Heart right ventricle (tissue), 16 donors: Measurements from ENCODE around the gene CLEC18A. TPM values are rescaled to one million over a fixed set of nuclear protein-coding genes. Genes with fewer than 3 reads are reported as not detected.

ENCODE experiments used
- ATAC-seq, 8 donors: fragments of 200-7000 bp; cut with Tn5 transposase; one replicate each; pipeline ENCODE4 v1.9.1; 2020; ENCODE audit warnings: mild to moderate bottlenecking in 8 of 8, moderate library complexity in 8 of 8, moderate number of reproducible peaks in 1 of 8
- DNase-seq, 2 donors: peaks; one replicate each; pipeline ENCODE4 v3.0.0-alpha.2; 2020
- H3K27ac ChIP-seq, 10 donors: fragments of 200-600 bp; sonication (generic) in 2 of 10; one replicate each; pipeline versions ENCODE4 v1.5.0 to v1.8.0; 2020 to 2022; ENCODE audit warnings: mild to moderate bottlenecking in 3 of 10
- H3K27me3 ChIP-seq, 7 donors: fragments of 200-600 bp; one replicate each; pipeline ENCODE4 v1.8.0; 2021 to 2022; ENCODE audit warnings: mild to moderate bottlenecking in 2 of 7
- H3K36me3 ChIP-seq, 9 donors: fragments of 200-600 bp; sonication (generic) in 1 of 9; one replicate each; pipeline versions ENCODE4 v1.5.0 to v1.8.0; 2020 to 2022; ENCODE audit warnings: mild to moderate bottlenecking in 2 of 9
- H3K4me1 ChIP-seq, 9 donors: fragments of 200-600 bp; sonication (generic) in 1 of 9; one replicate each; pipeline versions ENCODE4 v1.5.0 to v1.8.0; 2020 to 2022; ENCODE audit warnings: mild to moderate bottlenecking in 4 of 9
- H3K4me3 ChIP-seq, 10 donors: fragments of 200-600 bp; sonication (generic) in 2 of 10; one replicate each; pipeline versions ENCODE4 v1.5.0 to v1.8.0; 2020 to 2022; ENCODE audit warnings: mild to moderate bottlenecking in 7 of 10, moderate library complexity in 2 of 10
- H3K9me3 ChIP-seq, 11 donors: fragments of 200-600 bp in 10 of 11; sonication (generic) in 2 of 11; one replicate each; pipeline versions ENCODE4 v1.5.0 to v1.8.0; 2013 to 2022; ENCODE audit warnings: mild to moderate bottlenecking in 2 of 11, control low read depth in 1 of 11, moderate library complexity in 1 of 11
- WGBS, 2 donors: extraction: QIAGEN DNeasy Blood & Tissue Kit; methylation state at CpG; one replicate each; pipeline ENCODE4 v1.1.7; 2013; ENCODE audit warnings: inconsistent platforms in 1 of 2; 5-methylcytosine and 5-hydroxymethylcytosine counted together
- intact Hi-C, 10 donors: fragments of 100-400 bp; cut with DNase I; formaldehyde crosslinking; loops; one replicate each; pipeline versions ENCODE4 v1.11.1 to v1.14.2; 2022
- polyA plus RNA-seq, 2 donors: library from polyadenylated mRNA; stranded (reverse); fragments of 200-250 nt; gene quantifications; one replicate each; pipeline ENCODE4 v1.2.3, GENCODE V29; 2013
- total RNA-seq, 10 donors: library from RNA; stranded (reverse); fragmentation: NEBNext Ultra II Directional in 3 of 10; extraction: Animal tissue kit (Norgen Biotek cat#: 25700) in 3 of 10; gene quantifications; one replicate each; pipeline versions ENCODE4 v1.2.1 to v1.2.4, GENCODE V29; 2021 to 2023
- TF ChIP-seq, protein P1 (sequence below), 9 donors: fragments of 200-600 bp; sonication (generic) in 2 of 9; IDR thresholded peaks; one replicate each; pipeline versions ENCODE4 v1.5.0 to v1.8.0; 2021 to 2022; ENCODE audit warnings: antibody characterized with exemption in 9 of 9, mild to moderate bottlenecking in 5 of 9, moderate library complexity in 1 of 9
- donor health status: Arrhythmogenic right ventricular cardiomyopathy.
- donor health status: ischemic (EF 13 %, LVEDD 7.1; RV severe dilation, severe dysfunction).
- donor health status: healthy with polysubstance abuse.
- donor health status: DM: no; HTN: yes; CAD: no.
- donor health status: DM: no; HTN: no; CAD: no.
- donor health status: ischemic (EF 25% LVEDD 6.9; RV normal size, moderate dysfunction).
- donor health status: ischemic (EF 25% LVEDD 5.7; RV mildly dilated, moderate dysfunction).
- donor health status: healthy.
- donor health status: DM: yes; HTN: yes; CAD: no.
- donor health status: Ischemic cardiomyopathy.
- donor health status: ischemic (EF 35%, LVEDD 5.7; RV mildly dilated, moderate dysfunction).
- donor health status: nonischemic (EF 11% LVEDD 7.7; RV severe dilation, severe dysfunction).
- donor health status: DM: yes; HTN: yes; CAD: no.
- donor health status: PGD.
- donor health status: ischemic (EF 29% LVEDD 5.4; RV normal size, mild dysfunction).
- donor health status: nonischemic (EF 23%, LVEDD 6.1; RV moderate dilation, normal function).

Gene CLEC18A
- total and polyA plus RNA-seq, 12 donors: 0.11 to 0.59 (median 0.34) TPM; not detected in 2

DNA sequence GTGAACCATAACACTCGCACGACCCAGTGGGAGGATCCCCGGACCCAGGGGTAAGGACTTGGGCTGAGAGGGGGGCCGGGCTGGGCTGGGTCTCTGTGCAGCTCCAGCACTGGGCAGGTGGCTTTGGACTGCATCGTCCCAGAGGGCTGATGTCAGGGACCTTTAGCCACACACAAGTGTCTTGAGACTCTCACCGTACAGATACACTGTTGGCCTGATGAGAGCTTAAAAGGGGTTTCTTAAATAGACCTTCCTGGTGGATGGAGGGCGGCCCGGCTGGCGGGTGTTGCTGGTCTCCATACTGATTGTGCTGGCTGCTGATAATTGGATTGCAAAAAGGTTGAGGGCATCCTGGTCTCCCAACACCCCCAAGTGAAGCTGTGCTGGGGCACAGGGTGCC lies 21.7 kb upstream of the CLEC18A start:
- Histone ChIP-seq H3K27ac (peak overlapping the region in 1 of 10 donors; percentile 6), H3K4me3 (no peak overlapping the region), H3K9me3 (no peaks in the 10 kb centered on the region), H3K4me1 (peaks cover 10 to 57% (median 37%) of the 10 kb centered on the region in 9 donors), H3K27me3 (no peaks in the 10 kb centered on the region), H3K36me3 (peaks cover 0 to 76% (median 42%) of the 10 kb centered on the region in 9 donors)
- intact Hi-C loops: loop anchor here in 5 of 10 donors (2.0 to 10.0 kb wide), 6 partner anchors 37 to 135 kb away; no protein-coding TSS in a partner anchor
- 85 to 91% methylated on average over 9 of the region's 9 CpGs for WGBS, 2 donors
- DNase-seq (no peak), ATAC-seq (no peak)
- TF ChIP-seq, protein P1, sequence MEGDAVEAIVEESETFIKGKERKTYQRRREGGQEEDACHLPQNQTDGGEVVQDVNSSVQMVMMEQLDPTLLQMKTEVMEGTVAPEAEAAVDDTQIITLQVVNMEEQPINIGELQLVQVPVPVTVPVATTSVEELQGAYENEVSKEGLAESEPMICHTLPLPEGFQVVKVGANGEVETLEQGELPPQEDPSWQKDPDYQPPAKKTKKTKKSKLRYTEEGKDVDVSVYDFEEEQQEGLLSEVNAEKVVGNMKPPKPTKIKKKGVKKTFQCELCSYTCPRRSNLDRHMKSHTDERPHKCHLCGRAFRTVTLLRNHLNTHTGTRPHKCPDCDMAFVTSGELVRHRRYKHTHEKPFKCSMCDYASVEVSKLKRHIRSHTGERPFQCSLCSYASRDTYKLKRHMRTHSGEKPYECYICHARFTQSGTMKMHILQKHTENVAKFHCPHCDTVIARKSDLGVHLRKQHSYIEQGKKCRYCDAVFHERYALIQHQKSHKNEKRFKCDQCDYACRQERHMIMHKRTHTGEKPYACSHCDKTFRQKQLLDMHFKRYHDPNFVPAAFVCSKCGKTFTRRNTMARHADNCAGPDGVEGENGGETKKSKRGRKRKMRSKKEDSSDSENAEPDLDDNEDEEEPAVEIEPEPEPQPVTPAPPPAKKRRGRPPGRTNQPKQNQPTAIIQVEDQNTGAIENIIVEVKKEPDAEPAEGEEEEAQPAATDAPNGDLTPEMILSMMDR (IDR thresholded peaks at IDR 0.05): no peak

DNA sequence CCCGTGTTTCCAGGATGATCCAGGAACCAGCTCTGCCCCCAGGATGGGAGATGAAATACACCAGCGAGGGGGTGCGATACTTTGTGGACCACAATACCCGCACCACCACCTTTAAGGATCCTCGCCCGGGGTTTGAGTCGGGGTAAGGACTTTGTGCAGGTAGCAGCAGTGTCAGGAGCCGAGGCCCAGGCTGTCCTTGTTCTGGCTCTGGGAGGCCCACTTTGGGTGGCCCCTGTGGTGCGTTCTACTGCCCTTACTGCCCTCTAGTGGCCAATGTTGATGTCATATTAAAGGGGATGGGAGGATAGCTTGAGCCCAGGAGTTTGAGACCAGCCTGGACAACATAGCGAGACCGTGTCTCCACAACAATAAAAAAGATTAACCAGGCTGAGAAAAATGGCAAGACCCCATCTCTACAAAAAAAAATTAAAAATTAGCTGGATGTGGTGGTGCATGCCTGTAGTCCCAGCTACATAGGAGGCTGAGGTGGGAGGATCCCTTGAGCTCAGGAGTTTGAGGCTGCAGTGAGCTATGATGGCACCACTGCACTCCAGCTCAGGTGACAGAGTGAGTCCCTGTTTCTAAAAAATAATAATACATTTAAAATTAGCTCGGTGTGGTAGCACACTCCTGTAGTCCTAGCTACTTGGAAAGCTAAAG lies 20.9 kb upstream of the CLEC18A start:
- WGBS, 2 donors: 67 to 72% methylated on average over 12 of the region's 12 CpGs
- peak; percentile 63 to 80 (median 74) for ATAC-seq
- intact Hi-C loops: loop anchor here in 8 of 10 donors (1.0 to 5.0 kb wide), 3 partner anchors 133 to 134 kb away; no protein-coding TSS in a partner anchor

DNA sequence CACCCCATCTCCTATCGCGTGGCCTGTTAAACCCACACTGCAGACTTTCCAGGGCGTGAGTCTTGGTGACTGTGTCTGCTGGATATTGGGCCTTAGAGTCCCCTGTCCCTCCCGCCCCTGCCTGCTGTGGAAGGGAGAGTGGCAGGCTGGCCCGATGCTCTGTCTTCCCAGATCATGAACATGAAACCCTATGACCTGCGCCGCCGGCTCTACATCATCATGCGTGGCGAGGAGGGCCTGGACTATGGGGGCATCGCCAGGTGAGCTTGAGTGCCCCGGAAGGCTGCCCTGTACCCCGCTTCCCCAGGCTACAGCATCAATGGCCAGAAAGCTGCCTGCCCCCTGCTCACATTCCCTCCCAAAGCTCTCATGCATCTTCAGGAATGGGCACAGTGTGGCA lies 19.5 kb upstream of the CLEC18A start:
- peaks cover 0 to 81% (median 55%) of the 10 kb centered on the region in 9 donors for H3K36me3 ChIP-seq
- no peak overlapping the region for H3K4me3 ChIP-seq
- H3K9me3 ChIP-seq: no peaks in the 10 kb centered on the region
- TF ChIP-seq, protein P1 (IDR thresholded peaks at IDR 0.05): no peak
- ATAC-seq (no peak), DNase-seq (no peak)
- H3K27ac ChIP-seq: no peak overlapping the region
- WGBS, 2 donors: 96 to 98% methylated on average over 13 of the region's 13 CpGs
- H3K27me3 ChIP-seq: no peaks in the 10 kb centered on the region
- intact Hi-C loops: loop anchor here in 3 of 10 donors (2.0 to 5.0 kb wide), 2 partner anchors 134 to 135 kb away; no protein-coding TSS in a partner anchor
- H3K4me1 ChIP-seq: peaks cover 10 to 36% (median 20%) of the 10 kb centered on the region in 9 donors

More for the DNA sequence above, 20.9 kb upstream of the CLEC18A start:
- peak overlapping the region in 1 of 10 donors; percentile 25 for H3K27ac ChIP-seq
- no peaks in the 10 kb centered on the region for H3K27me3 ChIP-seq
- peaks cover 10 to 50% (median 32%) of the 10 kb centered on the region in 9 donors for H3K4me1 ChIP-seq
- no peak overlapping the region for H3K4me3 ChIP-seq
- H3K9me3 ChIP-seq: no peaks in the 10 kb centered on the region
- DNase-seq: peak; percentile 46 to 74
- TF ChIP-seq, protein P1 (IDR thresholded peaks at IDR 0.05): peak; percentile 62 to 88 (median 75)
- peaks cover 0 to 80% (median 48%) of the 10 kb centered on the region in 9 donors for H3K36me3 ChIP-seq

DNA sequence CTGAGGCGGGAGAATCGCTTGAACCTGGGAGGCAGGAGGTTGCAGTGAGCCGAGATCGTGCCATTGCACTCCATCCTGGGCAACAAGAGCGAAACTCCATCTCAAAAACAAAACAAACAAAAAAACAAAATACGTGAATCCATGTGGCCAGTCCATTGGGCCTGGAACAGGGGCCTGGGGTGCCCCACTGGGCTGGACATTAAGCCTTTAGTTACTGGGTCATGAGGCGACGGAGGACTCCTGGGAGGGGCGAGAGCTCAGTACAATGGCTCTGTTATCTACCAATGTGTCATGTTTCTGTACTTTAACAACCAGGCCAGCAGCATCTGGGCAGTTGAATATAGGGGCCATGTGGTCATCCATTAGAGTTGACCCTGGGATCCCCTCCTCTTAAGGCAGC lies 18.9 kb upstream of the CLEC18A start:
- intact Hi-C loops: loop anchor here in 1 of 10 donors (5.0 kb wide), 1 partner anchor 135 kb away; no protein-coding TSS in a partner anchor
- DNase-seq (no peak), ATAC-seq (no peak)
- no peaks in the 10 kb centered on the region for H3K27me3 ChIP-seq
- WGBS, 2 donors: 85 to 86% methylated on average over 9 of the region's 9 CpGs
- no peaks in the 10 kb centered on the region for H3K9me3 ChIP-seq
- H3K4me1 ChIP-seq: peaks cover 9 to 30% (median 14%) of the 10 kb centered on the region in 9 donors
- H3K4me3 ChIP-seq: no peak overlapping the region
- peaks cover 0 to 87% (median 60%) of the 10 kb centered on the region in 9 donors for H3K36me3 ChIP-seq
- TF ChIP-seq, protein P1 (IDR thresholded peaks at IDR 0.05): no peak
- no peak overlapping the region for H3K27ac ChIP-seq
